Activated CD8-positive, alpha-beta memory T cell treated with anti-CD3 and anti-CD28 coated beads, Interleukin-2, amount 50 U/mL, for 24 hours (primary cell): ENCODE data around the gene HTT.
A peak's percentile ranks its signal among the peaks of the same experiment; 100 is the strongest.

ENCODE experiments used
- DNase-seq: peaks from one replicate; pipeline ENCODE4 v3.0.0-alpha.2; 2020; ENCODE audit errors: extremely low read depth

HTT gene

GRCh38 chr4:3200423-3201090 is 126.1 kb downstream of the HTT start:
- DNase-seq = no peak

GRCh38 chr4:3201718-3202702 is 127.5 kb downstream of the HTT start:
- DNase-seq = peak; percentile 38

- DNase-seq = no peak
Observed at GRCh38 chr4:3202836-3203820, 128.6 kb downstream of the HTT start.

GRCh38 chr4:3203971-3204431 is 129.5 kb downstream of the HTT start:
- DNase-seq = no peak

- DNase-seq = no peak
Observed at GRCh38 chr4:3205995-3206394, 131.5 kb downstream of the HTT start.

- DNase-seq = no peak
Observed at GRCh38 chr4:3206439-3207100, 132.1 kb downstream of the HTT start.

- DNase-seq = no peak
Observed at GRCh38 chr4:3207531-3208037, 133.1 kb downstream of the HTT start.

GRCh38 chr4:3208826-3209225 is 134.3 kb downstream of the HTT start:
- DNase-seq = no peak

GRCh38 chr4:3209551-3210325 is 135.3 kb downstream of the HTT start:
- no peak for DNase-seq

- DNase-seq = no peak
Observed at GRCh38 chr4:3210467-3210866, 136.0 kb downstream of the HTT start.

GRCh38 chr4:3211866-3212265 is 137.4 kb downstream of the HTT start:
- DNase-seq = no peak

- no peak for DNase-seq
Observed at GRCh38 chr4:3212391-3213105, 138.1 kb downstream of the HTT start.

GRCh38 chr4:3213106-3213425 is 138.6 kb downstream of the HTT start:
- DNase-seq = no peak

GRCh38 chr4:3213661-3214250 is 139.3 kb downstream of the HTT start:
- no peak for DNase-seq

- no peak for DNase-seq
Observed at GRCh38 chr4:3215256-3215655, 140.8 kb downstream of the HTT start.

GRCh38 chr4:3215733-3216132 is 141.3 kb downstream of the HTT start:
- DNase-seq = no peak

GRCh38 chr4:3217266-3217665 is 142.8 kb downstream of the HTT start:
- no peak for DNase-seq

- no peak for DNase-seq
Observed at GRCh38 chr4:3217771-3218170, 143.3 kb downstream of the HTT start.
